ENCODE measurements around the gene NOS2.
"Not testable (repeated sequence)": the region's sequence is repeated elsewhere in the genome, so short reads cannot be mapped to it uniquely, and the experiment has no call there.

Gene NOS2

GRCh38 chr17:27741971-27742575 is 58.3 kb downstream of the NOS2 start:
- DNase-seq (ENCODE audit: extremely low spot score, insufficient read length, low read depth) (no peak), FAIRE-seq (no peak)

GRCh38 chr17:27741361-27741861 is 58.9 kb downstream of the NOS2 start:
- no peak for DNase-seq (ENCODE audit: extremely low spot score, insufficient read length, low read depth)
- FAIRE-seq = no peak

GRCh38 chr17:27740541-27740940 is 59.8 kb downstream of the NOS2 start:
- not testable (repeated sequence) for DNase-seq (ENCODE audit: extremely low spot score, insufficient read length, low read depth); FAIRE-seq

- FAIRE-seq (no peak), DNase-seq (ENCODE audit: extremely low spot score, insufficient read length, low read depth) (no peak)
Observed at GRCh38 chr17:27733773-27734172, 66.6 kb downstream of the NOS2 start.

- not testable (repeated sequence) for DNase-seq (ENCODE audit: extremely low spot score, insufficient read length, low read depth); FAIRE-seq
Observed at GRCh38 chr17:27732746-27733145, 67.6 kb downstream of the NOS2 start.

GRCh38 chr17:27725982-27726381 is 74.3 kb downstream of the NOS2 start:
- FAIRE-seq; DNase-seq (ENCODE audit: extremely low spot score, insufficient read length, low read depth): not testable (repeated sequence)

GRCh38 chr17:27721797-27722196 is 78.5 kb downstream of the NOS2 start:
- no peak for FAIRE-seq
- DNase-seq (ENCODE audit: extremely low spot score, insufficient read length, low read depth) = no peak
